DMS 273 (cell line): ENCODE results near the gene BMPR1A.
A peak's percentile ranks its signal among the peaks of the same experiment; 100 is the strongest.

Experiments
- DNase-seq: peaks from one replicate; lab custom pipeline; 2025; ENCODE audit not compliant: unreplicated experiment; lab: John Stamatoyannopoulos, UW

Gene BMPR1A

GRCh38 chr10:86799188-86799845 is 42.9 kb downstream of the BMPR1A start:
- DNase-seq: no peak

- DNase-seq: peak; percentile 57
These were observed 45.6 kb downstream of the BMPR1A start for GRCh38 chr10:86801995-86802394.

GRCh38 chr10:86802473-86803108 is 46.2 kb downstream of the BMPR1A start:
- no peak for DNase-seq

- DNase-seq: no peak
These were observed 46.7 kb downstream of the BMPR1A start for GRCh38 chr10:86803156-86803555.

- DNase-seq: no peak
These were observed 48.4 kb downstream of the BMPR1A start for GRCh38 chr10:86804805-86805204.

GRCh38 chr10:86813101-86813500 is 56.7 kb downstream of the BMPR1A start:
- DNase-seq: no peak

GRCh38 chr10:86813982-86814381 is 57.6 kb downstream of the BMPR1A start:
- no peak for DNase-seq

GRCh38 chr10:86815035-86815617 is 58.7 kb downstream of the BMPR1A start:
- DNase-seq: no peak

GRCh38 chr10:86815640-86816039 is 59.2 kb downstream of the BMPR1A start:
- DNase-seq: no peak

GRCh38 chr10:86817246-86817645 is 60.8 kb downstream of the BMPR1A start:
- DNase-seq: no peak

GRCh38 chr10:86819567-86819966 is 63.1 kb downstream of the BMPR1A start:
- no peak for DNase-seq

- no peak for DNase-seq
These were observed 64.1 kb downstream of the BMPR1A start for GRCh38 chr10:86820509-86820908.

GRCh38 chr10:86821388-86821999 is 65.1 kb downstream of the BMPR1A start:
- DNase-seq: no peak

- DNase-seq: no peak
These were observed 67.1 kb downstream of the BMPR1A start for GRCh38 chr10:86823565-86823964.

GRCh38 chr10:86824151-86824550 is 67.7 kb downstream of the BMPR1A start:
- DNase-seq: no peak

- DNase-seq: no peak
These were observed 68.9 kb downstream of the BMPR1A start for GRCh38 chr10:86825366-86825765.

GRCh38 chr10:86827639-86828038 is 71.2 kb downstream of the BMPR1A start:
- DNase-seq: no peak

GRCh38 chr10:86828145-86828544 is 71.7 kb downstream of the BMPR1A start:
- DNase-seq: no peak

GRCh38 chr10:86829472-86829871 is 73.1 kb downstream of the BMPR1A start:
- DNase-seq: no peak

- no peak for DNase-seq
These were observed 73.7 kb downstream of the BMPR1A start for GRCh38 chr10:86830043-86830591.

- DNase-seq: no peak
These were observed 77.5 kb downstream of the BMPR1A start for GRCh38 chr10:86833969-86834368.

- DNase-seq: no peak
These were observed 79.6 kb downstream of the BMPR1A start for GRCh38 chr10:86836044-86836443.
